NCI-H748 (cell line): Measurements from ENCODE around the gene POLE4.
A peak's percentile ranks its signal among the peaks of the same experiment; 100 is the strongest.

ENCODE experiments used
- DNase-seq: peaks from one replicate; lab custom pipeline; 2025; ENCODE audit not compliant: unreplicated experiment; lab: John Stamatoyannopoulos, UW

Gene POLE4, protein sequence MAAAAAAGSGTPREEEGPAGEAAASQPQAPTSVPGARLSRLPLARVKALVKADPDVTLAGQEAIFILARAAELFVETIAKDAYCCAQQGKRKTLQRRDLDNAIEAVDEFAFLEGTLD

DNA sequence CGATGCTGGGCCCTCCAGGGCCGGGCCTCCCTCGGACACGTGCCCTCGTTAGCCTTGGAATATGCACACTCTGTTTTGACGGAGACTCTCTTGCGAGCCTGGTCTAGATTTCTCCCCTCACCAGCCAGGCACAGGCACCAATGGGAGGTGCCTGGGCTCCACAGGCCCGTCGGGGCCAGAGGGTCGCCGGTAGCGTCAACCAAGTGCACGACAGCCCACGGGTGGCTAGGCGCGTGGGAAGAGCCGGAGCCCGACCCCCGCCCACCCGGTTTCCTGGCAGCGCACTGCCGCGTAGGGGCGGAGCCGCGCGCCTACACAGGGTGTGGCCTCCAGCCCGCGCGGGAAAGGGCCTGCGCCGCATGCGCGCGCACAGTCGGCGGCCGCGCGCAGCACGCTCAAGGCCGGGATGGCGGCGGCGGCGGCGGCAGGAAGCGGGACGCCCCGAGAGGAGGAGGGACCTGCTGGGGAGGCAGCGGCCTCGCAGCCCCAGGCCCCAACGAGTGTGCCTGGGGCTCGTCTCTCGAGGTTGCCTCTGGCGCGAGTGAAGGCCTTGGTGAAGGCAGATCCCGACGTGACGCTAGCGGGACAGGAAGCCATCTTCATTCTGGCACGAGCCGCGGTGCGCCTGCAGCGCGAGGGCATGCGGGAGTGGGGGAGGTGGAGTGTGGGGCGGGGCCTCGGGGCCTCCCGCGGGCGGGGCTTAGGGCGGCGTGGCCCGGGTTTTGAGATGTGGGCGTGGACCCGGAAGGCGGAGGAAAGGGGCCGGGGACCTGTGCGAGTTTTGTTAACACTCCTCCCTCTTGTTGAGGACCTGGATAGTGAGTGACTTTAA, at the start of gene POLE4:
Gene POLE4 (plus strand): TSS at position 370 of the 832 bp plus-strand sequence. CDS start 37 bp downstream, at position 407.
- peak; percentile 89 for DNase-seq

DNA sequence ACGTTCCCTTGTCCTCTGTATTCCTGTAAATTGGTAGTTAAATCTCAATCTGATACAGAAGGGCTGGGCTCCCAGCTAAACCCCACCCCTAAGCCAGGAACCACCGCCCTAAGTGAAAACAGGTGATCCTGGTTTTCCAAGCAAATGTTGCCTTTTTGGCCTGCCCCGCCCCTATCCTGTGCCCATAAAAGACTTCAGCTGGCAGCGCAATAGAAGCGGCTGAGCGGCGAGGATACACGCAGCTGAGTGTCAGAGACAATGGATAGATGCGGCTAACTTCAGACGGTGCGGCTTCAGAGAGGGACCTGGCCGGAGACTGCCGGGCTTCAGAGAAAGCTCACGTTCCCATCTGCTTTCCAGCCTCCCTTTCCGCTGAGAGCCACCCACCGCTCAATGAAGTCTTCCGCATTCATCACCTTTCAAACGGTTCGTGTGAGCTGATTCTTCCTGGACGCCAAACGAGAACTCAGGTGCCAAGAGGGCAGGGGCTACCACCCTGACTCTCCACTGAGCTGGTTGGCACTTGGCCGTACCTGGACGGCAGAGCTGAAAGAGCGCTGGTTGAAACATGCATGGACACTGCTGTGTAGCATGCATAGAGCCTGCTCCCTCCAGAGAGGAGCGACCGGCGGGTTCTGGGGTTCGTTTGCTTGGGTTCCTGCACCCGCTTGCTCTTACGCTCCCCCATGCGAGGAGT, 49.5 kb upstream of the POLE4 start:
- DNase-seq, result peak; percentile 91

- no peak for DNase-seq
Observed at GRCh38 chr2:74910245-74910644, 48.2 kb upstream of the POLE4 start.

GRCh38 chr2:74911061-74911460, 47.4 kb upstream of the POLE4 start:
- DNase-seq, result no peak

- DNase-seq, result no peak
Observed at GRCh38 chr2:74915743-74916142, 42.7 kb upstream of the POLE4 start.

DNA sequence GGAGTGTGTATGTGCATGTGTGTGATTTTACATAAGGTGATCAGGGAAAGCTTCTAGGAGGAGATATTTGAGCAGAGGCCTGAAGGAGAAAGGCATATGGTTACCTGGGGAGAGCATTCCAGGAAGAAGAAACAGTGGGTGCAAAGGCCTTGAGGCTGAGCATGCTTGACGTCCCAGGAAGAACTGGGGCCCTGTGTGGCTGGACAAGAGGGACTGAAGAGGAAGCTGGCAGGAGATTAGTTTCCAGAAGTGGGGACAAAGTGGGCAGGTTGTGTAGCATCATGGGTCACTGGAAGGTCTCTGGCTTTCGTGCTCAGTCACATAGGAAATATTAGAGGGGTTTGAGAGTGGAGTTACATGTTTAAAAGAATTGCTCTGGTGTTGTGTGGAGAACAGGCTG, 42.0 kb upstream of the POLE4 start:
- DNase-seq, result no peak

DNA sequence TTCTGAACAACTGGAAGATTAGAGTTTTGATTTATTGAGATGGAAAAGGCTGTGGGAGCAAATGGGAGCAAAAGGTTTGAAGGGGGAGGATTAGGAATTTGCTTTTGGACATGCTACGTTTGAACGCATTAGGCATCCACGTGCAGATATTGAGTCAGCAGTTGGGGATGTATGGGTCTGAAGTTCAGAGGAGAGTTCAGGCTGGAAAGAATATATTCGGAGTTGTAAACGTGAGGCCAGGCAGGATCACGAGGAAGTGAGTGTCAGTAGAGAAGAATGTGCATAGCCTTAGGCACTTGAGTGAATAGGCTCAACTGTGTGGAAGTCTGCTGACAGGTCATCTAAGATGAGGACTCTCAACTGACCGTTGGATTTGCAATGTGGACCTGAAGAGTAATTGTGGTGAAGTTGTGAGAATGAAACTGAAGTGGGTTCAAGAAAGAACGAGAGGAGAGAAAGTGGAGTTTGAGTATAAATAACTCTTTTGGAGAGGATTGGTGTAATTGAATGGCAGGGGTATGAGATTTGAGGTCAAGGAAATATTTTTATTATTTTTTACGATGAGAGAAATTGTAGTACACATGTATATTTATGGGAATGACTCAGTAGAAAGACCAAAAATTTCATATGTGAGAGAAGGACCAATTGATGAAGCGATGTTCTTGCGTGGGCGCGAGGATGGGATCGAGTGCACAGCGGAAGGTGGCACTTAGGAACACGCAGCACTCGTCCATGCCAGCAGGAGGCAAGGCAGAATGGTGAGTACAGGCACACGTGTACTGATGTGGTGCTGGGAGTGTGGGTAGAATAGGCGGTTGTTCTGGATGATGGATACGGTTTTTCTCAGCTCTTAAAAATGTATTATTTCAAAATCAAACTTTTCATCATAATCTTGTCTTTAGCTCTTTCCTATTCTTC, 40.5 kb upstream of the POLE4 start:
- no peak for DNase-seq

DNA sequence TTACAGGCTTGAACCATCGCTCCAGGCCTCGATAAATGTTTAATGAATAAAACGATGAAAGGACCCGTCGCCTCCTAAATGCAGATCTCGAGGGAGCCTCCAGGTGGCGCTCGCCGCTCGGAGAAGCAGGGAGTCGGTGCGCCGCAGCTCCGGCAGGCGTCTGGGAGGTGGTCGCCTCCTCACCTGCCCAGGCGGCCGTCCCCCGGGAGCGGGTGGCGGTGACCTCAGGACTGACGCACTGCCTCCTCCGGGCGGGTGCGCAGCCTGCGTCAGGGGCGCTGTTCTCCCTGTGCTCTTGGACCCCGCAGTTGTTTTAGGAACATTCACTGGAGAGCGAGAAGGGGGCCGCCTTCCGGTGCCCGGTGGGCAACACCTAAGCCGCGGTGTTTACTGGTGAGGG, 38.6 kb upstream of the POLE4 start:
- DNase-seq, result peak; percentile 78

DNA sequence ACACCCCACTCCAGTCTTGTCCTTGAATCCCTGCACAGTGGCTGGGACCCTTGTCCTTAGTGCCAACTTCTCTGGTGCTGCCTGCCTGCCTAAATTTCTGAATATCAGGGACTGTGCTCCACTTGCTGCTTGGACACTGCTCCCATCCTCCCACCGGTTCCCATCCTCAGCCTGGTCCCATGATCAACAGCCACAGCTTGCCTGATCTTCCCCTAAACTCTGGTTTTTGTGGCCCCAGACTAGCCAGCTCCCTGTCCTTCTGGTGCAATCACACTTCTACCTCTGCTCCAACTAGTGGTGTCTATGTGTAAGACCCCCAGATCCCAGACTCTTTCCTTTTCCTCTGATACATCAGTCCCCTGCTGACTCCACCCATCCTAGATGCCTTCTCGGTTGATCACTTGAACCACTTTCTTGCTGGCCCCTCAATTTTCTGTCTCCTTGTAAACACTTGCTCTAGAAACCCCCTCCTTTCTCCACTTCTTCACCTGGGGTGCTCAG, 37.2 kb upstream of the POLE4 start:
- DNase-seq, result no peak

- no peak for DNase-seq
Observed at GRCh38 chr2:74922592-74923227, 35.7 kb upstream of the POLE4 start.

DNA sequence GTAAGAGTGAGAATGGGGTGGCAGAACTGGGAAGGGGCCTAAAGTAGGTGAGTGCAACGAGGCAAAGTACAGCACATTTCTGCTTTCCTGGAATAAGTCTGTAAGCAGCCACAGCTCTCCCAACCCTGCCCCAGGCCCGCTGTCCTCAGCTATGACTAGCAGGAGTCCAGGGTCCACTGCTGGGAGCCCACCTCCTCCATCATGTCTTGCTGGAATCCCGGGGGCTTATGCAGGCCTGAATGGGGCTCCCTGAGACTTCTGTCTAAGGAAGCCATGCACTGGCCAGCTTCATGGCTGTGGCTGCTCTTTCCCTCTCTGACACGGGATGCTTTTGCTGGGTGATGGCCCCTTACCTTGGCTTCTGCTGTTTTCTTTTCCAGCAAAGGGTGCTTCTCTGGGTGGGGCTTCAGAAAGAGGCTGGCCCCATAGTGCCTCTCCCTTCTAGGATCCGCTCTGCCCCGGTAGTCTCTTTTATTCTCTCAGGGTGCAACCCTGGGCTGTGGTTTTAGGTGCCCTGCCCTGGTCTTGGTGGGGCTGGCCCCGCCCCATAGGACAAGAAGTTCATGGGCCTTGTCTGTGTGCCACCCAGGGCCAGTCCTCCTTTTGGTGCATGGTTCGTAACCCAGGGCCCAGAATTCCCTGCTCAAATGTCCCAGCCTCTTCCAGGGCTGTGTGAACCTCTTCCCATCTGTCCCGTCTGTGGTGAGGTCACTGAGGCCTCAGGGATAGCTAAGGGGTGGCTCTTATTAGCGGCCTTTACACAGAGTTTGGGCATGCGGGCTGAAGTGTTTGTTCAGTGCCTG, 33.8 kb upstream of the POLE4 start:
- no peak for DNase-seq

DNA sequence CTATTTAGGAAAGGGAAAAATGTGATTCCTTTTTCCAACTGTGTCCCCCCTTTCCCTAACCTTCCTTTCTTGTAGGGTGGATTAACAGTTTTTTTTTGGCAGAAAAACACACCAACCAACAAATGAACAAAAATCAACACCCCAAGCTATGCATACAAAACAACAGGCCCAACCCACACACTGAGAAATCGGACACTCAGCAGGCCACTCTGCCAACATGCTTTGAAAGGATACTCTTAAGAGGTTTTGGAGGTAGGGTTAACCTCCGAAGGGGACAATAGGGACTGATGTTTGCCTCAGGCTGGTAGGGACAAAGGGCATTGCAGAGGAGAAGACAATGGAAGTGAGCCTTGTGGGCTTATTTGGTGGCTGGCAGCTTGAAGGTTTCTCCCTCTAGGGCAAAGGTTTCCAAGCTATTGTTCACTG, 33.1 kb upstream of the POLE4 start:
- DNase-seq, result peak; percentile 50

GRCh38 chr2:74927621-74928020, 30.8 kb upstream of the POLE4 start:
- DNase-seq, result peak; percentile 44

- no peak for DNase-seq
Observed at GRCh38 chr2:74930811-74931486, 27.5 kb upstream of the POLE4 start.

DNA sequence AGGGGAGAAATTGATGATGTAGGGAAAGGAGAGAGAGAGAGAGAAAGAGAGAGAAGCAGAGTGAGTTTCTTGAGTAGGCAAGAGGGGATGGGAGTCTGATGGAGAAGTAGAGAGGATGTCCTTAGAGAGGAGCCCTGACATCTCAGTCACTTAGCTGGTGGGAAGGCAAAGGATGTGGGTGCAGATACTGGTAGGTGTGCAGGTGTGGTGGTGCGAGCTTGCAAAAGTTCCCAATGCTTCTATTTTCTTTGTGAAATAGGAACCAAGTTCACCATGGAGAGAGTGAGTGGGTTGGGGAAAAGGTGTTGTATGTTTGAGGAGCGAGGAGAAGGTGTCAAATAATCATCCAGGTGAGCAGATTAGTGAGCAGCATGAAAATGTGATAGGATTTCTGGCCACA, 26.5 kb upstream of the POLE4 start:
- DNase-seq, result no peak

DNA sequence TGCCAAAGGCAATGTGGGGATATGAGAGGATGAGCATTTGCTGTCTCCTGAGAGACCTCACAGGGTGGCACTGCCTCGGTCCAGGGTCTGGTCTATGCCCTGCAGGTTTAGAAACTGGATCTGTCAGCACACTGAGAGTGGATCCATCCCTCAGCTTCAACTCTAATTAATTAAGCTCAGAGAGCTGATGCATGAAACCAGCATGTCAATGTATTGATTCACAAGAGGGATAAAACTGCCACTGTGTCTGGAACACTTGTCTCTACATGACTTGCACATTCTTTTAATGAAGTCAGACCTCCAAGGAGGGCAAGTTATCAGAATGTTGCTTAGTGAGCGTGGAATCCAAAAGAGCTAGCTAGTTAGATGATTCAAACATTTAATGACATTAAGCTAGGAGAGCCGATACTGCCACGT, 22.5 kb upstream of the POLE4 start:
- no peak for DNase-seq

GRCh38 chr2:74937221-74937880, 21.1 kb upstream of the POLE4 start:
- DNase-seq, result no peak

DNA sequence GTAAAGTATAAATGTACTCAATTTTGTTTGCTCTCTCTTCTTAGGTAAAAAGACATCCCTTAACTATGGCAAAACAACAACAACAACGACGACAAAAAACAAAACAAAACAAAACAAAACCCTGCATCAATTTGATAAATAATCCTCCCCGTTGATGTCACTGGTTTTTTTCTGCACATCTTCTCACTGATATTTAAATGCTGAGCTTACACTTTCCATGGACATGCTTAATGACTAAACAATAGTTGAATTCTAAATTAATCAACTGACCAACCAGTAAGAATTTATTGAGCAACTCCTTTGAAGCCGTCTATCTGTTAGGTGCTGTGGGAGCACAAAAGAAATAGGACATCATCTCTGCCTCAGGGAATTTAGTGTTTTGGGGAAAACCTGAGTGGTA, 20.2 kb upstream of the POLE4 start:
- DNase-seq, result no peak
